GM23338 (cell line): ENCODE measurements around the gene SHISA9. TPM values are rescaled to one million over a fixed set of nuclear protein-coding genes. Genes with fewer than 3 reads are reported as not detected.

ENCODE experiments used
- ATAC-seq: fragments of 200-7000 bp; cut with Tn5 transposase; 3 replicates; pipeline ENCODE4 v1.9.1; 2020
- DNase-seq: peaks from one replicate; pipeline ENCODE4 v3.0.0-alpha.2; 2015; ENCODE audit warnings: low spot score
- H2AFZ ChIP-seq: fragments of 200-600 bp; sonication (generic); 2 replicates; pipeline ENCODE4 v1.8.0; 2016; ENCODE audit warnings: antibody characterized with exemption, mild to moderate bottlenecking, moderate library complexity
- H3F3A ChIP-seq: fragments of 200-600 bp; sonication (generic); replicated peaks from 2 replicates; pipeline ENCODE4 v1.8.0; 2017; ENCODE audit warnings: antibody characterized with exemption, mixed run types, low read depth
- H3K27ac ChIP-seq: fragments of 200-600 bp; sonication (generic); 2 replicates; pipeline ENCODE4 v1.6.1; 2016; ENCODE audit warnings: low read depth
- H3K27me3 ChIP-seq: fragments of 200-600 bp; sonication (generic); 2 replicates; pipeline ENCODE4 v1.8.0; 2016; ENCODE audit warnings: mild to moderate bottlenecking, mixed run types, moderate library complexity; ENCODE audit not compliant: insufficient read depth
- H3K36me3 ChIP-seq: fragments of 200-600 bp; sonication (generic); 2 replicates; pipeline ENCODE4 v1.8.0; 2016; ENCODE audit warnings: mild to moderate bottlenecking; ENCODE audit not compliant: insufficient read depth
- H3K4me1 ChIP-seq: fragments of 200-600 bp; sonication (generic); 2 replicates; pipeline ENCODE4 v1.8.0; 2016; ENCODE audit warnings: mild to moderate bottlenecking, moderate library complexity; ENCODE audit not compliant: insufficient read depth
- H3K4me2 ChIP-seq: fragments of 200-600 bp; sonication (generic); 2 replicates; pipeline ENCODE4 v1.7.1; 2017; ENCODE audit warnings: mixed run types
- H3K4me3 ChIP-seq: fragments of 200-600 bp; sonication (generic); 2 replicates; pipeline ENCODE4 v1.6.1; 2016; ENCODE audit warnings: mixed run types
- H3K79me2 ChIP-seq: fragments of 200-600 bp; sonication (generic); replicated peaks from 2 replicates; pipeline ENCODE4 v1.8.0; 2017; ENCODE audit warnings: mild to moderate bottlenecking; ENCODE audit not compliant: insufficient read depth
- H3K9me2 ChIP-seq: fragments of 200-600 bp; sonication (generic); 2 replicates; pipeline ENCODE4 v1.8.0; 2017; ENCODE audit not compliant: insufficient read depth
- H4K20me1 ChIP-seq: fragments of 200-600 bp; sonication (generic); replicated peaks from 2 replicates; pipeline ENCODE4 v1.8.0; 2017; ENCODE audit warnings: mild to moderate bottlenecking; ENCODE audit not compliant: insufficient read depth
- H3K27ac Mint-ChIP-seq: 2 replicates; pipeline ENCODE4 v1.8.0; 2020; ENCODE audit warnings: inconsistent platforms, mild to moderate bottlenecking, moderate library complexity, mixed read lengths
- H3K27me3 Mint-ChIP-seq: 3 replicates; pipeline ENCODE4 v1.8.0; 2022; ENCODE audit warnings: low read depth, mild to moderate bottlenecking, moderate library complexity, mixed read lengths, inconsistent platforms; ENCODE audit not compliant: insufficient read depth, poor library complexity
- H3K36me3 Mint-ChIP-seq: 3 replicates; pipeline ENCODE4 v1.8.0; 2021; ENCODE audit warnings: low read depth, mild to moderate bottlenecking, inconsistent platforms, moderate library complexity, mixed read lengths
- H3K4me1 Mint-ChIP-seq: 3 replicates; pipeline ENCODE4 v1.8.0; 2020; ENCODE audit warnings: mild to moderate bottlenecking, inconsistent platforms, mixed read lengths
- H3K4me3 Mint-ChIP-seq: 3 replicates; pipeline ENCODE4 v1.8.0; 2021; ENCODE audit warnings: moderate library complexity, mild to moderate bottlenecking, inconsistent platforms, mixed read lengths
- H3K9me3 Mint-ChIP-seq: 3 replicates; pipeline ENCODE4 v1.8.0; 2020; ENCODE audit warnings: moderate library complexity, mild to moderate bottlenecking, inconsistent platforms, mixed read lengths
- EZH2phosphoT487 ChIP-seq: fragments of 200-600 bp; sonication (generic); IDR thresholded peaks from one replicate; pipeline ENCODE4 v1.8.1; 2018; ENCODE audit warnings: antibody characterized with exemption; ENCODE audit not compliant: unreplicated experiment
- NANOG ChIP-seq: IDR thresholded peaks from 2 replicates; pipeline ENCODE4 v1.6.1; 2016; ENCODE audit warnings: antibody characterized with exemption, borderline replicate concordance
- ZNF331 ChIP-seq: fragments of 250-450 bp; sonication (Bioruptor Pico); IDR thresholded peaks from 2 replicates; pipeline ENCODE4 v1.5.0; 2020; ENCODE audit warnings: low read depth, mild to moderate bottlenecking, moderate library complexity
- polyA plus RNA-seq: library from polyadenylated mRNA; unstranded; fragments of >200 nt; fragmentation: Nextera tagmentation; extraction: Ambion mirVana; gene quantifications from 2 replicates; pipeline ENCODE4 v1.2.1, GENCODE V29; 2016
- total RNA-seq: library from RNA; depleted of rRNA; stranded (reverse); fragments of >200 nt; shearing (Covaris generic); gene quantifications from 2 replicates; pipeline ENCODE4 v1.2.3, GENCODE V29; 2014
- TF ChIP-seq, protein P1 (sequence below): fragments of 250-450 bp; sonication (Bioruptor Pico); IDR thresholded peaks from 2 replicates; pipeline ENCODE4 v1.5.0; 2020; ENCODE audit warnings: mild to moderate bottlenecking, moderate library complexity
- TF ChIP-seq, protein P2 (sequence below): IDR thresholded peaks from 2 replicates; pipeline ENCODE4 v1.6.1; 2016; ENCODE audit warnings: antibody characterized with exemption

The SHISA9 gene
- total and polyA plus RNA-seq, 2 experiments from 2014 or later = 10.4 to 45.6 TPM

DNA sequence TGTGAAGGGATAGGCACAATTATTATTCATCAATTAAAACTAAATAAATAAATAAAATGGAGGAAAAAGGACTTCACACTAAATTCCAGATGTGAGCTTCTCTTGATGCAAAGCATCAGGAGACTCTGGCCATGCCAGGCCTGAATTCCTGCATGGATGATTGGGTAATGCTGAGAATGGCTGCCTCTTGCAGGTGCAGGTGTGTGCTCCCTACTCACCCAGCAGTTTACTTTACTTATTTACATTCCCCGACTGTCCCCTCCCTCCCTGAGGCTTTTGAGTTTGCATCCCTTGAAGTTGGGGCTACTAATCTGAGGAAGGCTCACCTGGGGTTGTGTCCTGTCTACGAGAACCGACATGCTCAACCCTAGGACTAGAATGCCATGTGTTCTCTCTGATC, 200.4 kb downstream of the SHISA9 start:
- peaks cover 2% of the 10 kb centered on the region for H3K27me3 Mint-ChIP-seq
- ATAC-seq (peak; percentile 41; the same call in 2 of the 3 replicates), DNase-seq (peak; percentile 58)
- peaks cover 50% of the 10 kb centered on the region for H3K79me2 ChIP-seq
- peaks cover 19% of the 10 kb centered on the region for H3K4me1 ChIP-seq
- no peak overlapping the region for H3K27ac Mint-ChIP-seq
- H3F3A ChIP-seq = no peaks in the 10 kb centered on the region
- peaks cover 14% of the 10 kb centered on the region; the same call in 2 of the 3 replicates for H3K36me3 Mint-ChIP-seq
- no peaks in the 10 kb centered on the region for H3K27me3 ChIP-seq
- no peak overlapping the region for H3K4me3 Mint-ChIP-seq
- H3K4me3 ChIP-seq = no peak overlapping the region
- H3K4me1 Mint-ChIP-seq = peaks cover 28% of the 10 kb centered on the region
- H3K9me3 Mint-ChIP-seq = peaks cover 14% of the 10 kb centered on the region
- no peaks in the 10 kb centered on the region for H3K36me3 ChIP-seq
- H4K20me1 ChIP-seq = peaks cover 3% of the 10 kb centered on the region; the same call in 1 of the 2 replicates
- peaks cover 10% of the 10 kb centered on the region for H3K9me2 ChIP-seq
- H2AFZ ChIP-seq = no peak overlapping the region
- H3K27ac ChIP-seq = no peak overlapping the region
- no peak overlapping the region for H3K4me2 ChIP-seq
- TF ChIP-seq ZNF331 (CRISPR knock-in tag) = no peak
- TF ChIP-seq, protein P1, sequence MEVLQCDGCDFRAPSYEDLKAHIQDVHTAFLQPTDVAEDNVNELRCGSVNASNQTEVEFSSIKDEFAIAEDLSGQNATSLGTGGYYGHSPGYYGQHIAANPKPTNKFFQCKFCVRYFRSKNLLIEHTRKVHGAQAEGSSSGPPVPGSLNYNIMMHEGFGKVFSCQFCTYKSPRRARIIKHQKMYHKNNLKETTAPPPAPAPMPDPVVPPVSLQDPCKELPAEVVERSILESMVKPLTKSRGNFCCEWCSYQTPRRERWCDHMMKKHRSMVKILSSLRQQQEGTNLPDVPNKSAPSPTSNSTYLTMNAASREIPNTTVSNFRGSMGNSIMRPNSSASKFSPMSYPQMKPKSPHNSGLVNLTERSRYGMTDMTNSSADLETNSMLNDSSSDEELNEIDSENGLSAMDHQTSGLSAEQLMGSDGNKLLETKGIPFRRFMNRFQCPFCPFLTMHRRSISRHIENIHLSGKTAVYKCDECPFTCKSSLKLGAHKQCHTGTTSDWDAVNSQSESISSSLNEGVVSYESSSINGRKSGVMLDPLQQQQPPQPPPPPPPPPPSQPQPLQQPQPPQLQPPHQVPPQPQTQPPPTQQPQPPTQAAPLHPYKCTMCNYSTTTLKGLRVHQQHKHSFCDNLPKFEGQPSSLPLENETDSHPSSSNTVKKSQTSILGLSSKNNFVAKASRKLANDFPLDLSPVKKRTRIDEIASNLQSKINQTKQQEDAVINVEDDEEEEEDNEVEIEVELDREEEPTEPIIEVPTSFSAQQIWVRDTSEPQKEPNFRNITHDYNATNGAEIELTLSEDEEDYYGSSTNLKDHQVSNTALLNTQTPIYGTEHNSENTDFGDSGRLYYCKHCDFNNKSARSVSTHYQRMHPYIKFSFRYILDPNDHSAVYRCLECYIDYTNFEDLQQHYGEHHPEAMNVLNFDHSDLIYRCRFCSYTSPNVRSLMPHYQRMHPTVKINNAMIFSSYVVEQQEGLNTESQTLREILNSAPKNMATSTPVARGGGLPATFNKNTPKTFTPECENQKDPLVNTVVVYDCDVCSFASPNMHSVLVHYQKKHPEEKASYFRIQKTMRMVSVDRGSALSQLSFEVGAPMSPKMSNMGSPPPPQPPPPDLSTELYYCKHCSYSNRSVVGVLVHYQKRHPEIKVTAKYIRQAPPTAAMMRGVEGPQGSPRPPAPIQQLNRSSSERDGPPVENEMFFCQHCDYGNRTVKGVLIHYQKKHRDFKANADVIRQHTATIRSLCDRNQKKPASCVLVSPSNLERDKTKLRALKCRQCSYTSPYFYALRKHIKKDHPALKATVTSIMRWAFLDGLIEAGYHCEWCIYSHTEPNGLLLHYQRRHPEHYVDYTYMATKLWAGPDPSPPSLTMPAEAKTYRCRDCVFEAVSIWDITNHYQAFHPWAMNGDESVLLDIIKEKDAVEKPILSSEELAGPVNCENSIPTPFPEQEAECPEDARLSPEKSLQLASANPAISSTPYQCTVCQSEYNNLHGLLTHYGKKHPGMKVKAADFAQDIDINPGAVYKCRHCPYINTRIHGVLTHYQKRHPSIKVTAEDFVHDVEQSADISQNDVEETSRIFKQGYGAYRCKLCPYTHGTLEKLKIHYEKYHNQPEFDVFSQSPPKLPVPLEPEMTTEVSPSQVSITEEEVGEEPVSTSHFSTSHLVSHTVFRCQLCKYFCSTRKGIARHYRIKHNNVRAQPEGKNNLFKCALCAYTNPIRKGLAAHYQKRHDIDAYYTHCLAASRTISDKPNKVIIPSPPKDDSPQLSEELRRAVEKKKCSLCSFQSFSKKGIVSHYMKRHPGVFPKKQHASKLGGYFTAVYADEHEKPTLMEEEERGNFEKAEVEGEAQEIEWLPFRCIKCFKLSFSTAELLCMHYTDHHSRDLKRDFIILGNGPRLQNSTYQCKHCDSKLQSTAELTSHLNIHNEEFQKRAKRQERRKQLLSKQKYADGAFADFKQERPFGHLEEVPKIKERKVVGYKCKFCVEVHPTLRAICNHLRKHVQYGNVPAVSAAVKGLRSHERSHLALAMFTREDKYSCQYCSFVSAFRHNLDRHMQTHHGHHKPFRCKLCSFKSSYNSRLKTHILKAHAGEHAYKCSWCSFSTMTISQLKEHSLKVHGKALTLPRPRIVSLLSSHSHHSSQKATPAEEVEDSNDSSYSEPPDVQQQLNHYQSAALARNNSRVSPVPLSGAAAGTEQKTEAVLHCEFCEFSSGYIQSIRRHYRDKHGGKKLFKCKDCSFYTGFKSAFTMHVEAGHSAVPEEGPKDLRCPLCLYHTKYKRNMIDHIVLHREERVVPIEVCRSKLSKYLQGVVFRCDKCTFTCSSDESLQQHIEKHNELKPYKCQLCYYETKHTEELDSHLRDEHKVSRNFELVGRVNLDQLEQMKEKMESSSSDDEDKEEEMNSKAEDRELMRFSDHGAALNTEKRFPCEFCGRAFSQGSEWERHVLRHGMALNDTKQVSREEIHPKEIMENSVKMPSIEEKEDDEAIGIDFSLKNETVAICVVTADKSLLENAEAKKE (CRISPR knock-in tag) = 0 out of 2 replicates have a peak, but pooled peaks have one; percentile 20

DNA sequence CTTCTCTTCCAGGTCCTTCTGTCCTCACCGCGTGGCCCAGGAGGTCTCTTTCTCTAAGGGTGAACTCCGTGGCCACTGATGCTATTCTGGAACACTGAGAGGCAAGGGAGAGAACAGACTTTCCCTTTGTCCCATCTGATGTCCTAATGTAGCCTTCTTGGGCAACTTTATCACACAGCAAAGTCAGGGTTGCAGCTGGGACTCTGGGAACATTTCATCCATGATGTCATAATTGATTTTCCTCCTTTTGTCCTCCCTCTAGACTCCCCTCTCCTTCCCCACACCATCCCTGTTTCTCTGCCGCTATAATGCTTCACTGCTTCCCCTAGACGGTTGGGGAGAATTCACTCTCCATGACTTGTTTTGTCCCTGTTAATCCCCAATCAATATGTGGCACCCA, 201.0 kb downstream of the SHISA9 start:
- peaks cover 47% of the 10 kb centered on the region for H3K79me2 ChIP-seq
- no peak overlapping the region for H3K4me2 ChIP-seq
- peaks cover 3% of the 10 kb centered on the region; the same call in 1 of the 2 replicates for H4K20me1 ChIP-seq

More for the DNA sequence above, 201.0 kb downstream of the SHISA9 start:
- no peaks in the 10 kb centered on the region for H3F3A ChIP-seq
- H3K4me3 ChIP-seq = no peak overlapping the region
- H3K36me3 ChIP-seq = no peaks in the 10 kb centered on the region
- no peak overlapping the region for H3K27ac Mint-ChIP-seq
- H3K4me1 Mint-ChIP-seq = peaks cover 28% of the 10 kb centered on the region
- peaks cover 14% of the 10 kb centered on the region for H3K9me3 Mint-ChIP-seq
- ATAC-seq (no peak), DNase-seq (no peak)
- H3K27ac ChIP-seq = no peak overlapping the region
- no peak overlapping the region for H3K4me3 Mint-ChIP-seq
- no peaks in the 10 kb centered on the region for H3K27me3 ChIP-seq
- H3K4me1 ChIP-seq = peaks cover 19% of the 10 kb centered on the region
- TF ChIP-seq, protein P2, sequence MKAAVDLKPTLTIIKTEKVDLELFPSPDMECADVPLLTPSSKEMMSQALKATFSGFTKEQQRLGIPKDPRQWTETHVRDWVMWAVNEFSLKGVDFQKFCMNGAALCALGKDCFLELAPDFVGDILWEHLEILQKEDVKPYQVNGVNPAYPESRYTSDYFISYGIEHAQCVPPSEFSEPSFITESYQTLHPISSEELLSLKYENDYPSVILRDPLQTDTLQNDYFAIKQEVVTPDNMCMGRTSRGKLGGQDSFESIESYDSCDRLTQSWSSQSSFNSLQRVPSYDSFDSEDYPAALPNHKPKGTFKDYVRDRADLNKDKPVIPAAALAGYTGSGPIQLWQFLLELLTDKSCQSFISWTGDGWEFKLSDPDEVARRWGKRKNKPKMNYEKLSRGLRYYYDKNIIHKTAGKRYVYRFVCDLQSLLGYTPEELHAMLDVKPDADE = no peak
- TF ChIP-seq ZNF331 (CRISPR knock-in tag) (no peak), EZH2phosphoT487 (no peak), NANOG (no peak)
- H3K36me3 Mint-ChIP-seq = peaks cover 14% of the 10 kb centered on the region; the same call in 2 of the 3 replicates
- H3K9me2 ChIP-seq = peaks cover 8% of the 10 kb centered on the region
- H3K27me3 Mint-ChIP-seq = peaks cover 2% of the 10 kb centered on the region
- H2AFZ ChIP-seq = no peak overlapping the region
